HepG2 (cell line): Measurements from ENCODE around the gene RNF40. TPM values are rescaled to one million over a fixed set of nuclear protein-coding genes. Genes with fewer than 3 reads are reported as not detected.

Experiments
- ARID5B ChIP-seq: IDR thresholded peaks from 2 replicates; pipeline ENCODE4 v1.4.0; 2020; ENCODE audit warnings: mild to moderate bottlenecking, missing genetic modification reagents
- HMGA1 ChIP-seq: sonication (generic); formaldehyde crosslinking; conservative IDR thresholded peaks from 2 replicates; pipeline ENCODE4 v1.4.0; 2020; ENCODE audit warnings: missing genetic modification reagents
- ISL2 ChIP-seq: sonication (generic); formaldehyde crosslinking; IDR thresholded peaks from 2 replicates; pipeline ENCODE4 v1.5.0; 2020; ENCODE audit warnings: missing genetic modification reagents
- KAT7 ChIP-seq: IDR thresholded peaks from 2 replicates; pipeline ENCODE4 v1.6.1; 2018; ENCODE audit warnings: borderline replicate concordance, missing compliant biosample characterization
- NCOA1 ChIP-seq: sonication (generic); formaldehyde crosslinking; IDR thresholded peaks from 2 replicates; pipeline ENCODE4 v1.9.0; 2021; ENCODE audit warnings: missing genetic modification reagents
- NFYC ChIP-seq: IDR thresholded peaks from 2 replicates; pipeline ENCODE4 v1.6.1; 2016; ENCODE audit warnings: missing genetic modification reagents, missing compliant biosample characterization
- PRMT3 ChIP-seq: sonication (generic); formaldehyde crosslinking; IDR thresholded peaks from 2 replicates; pipeline ENCODE4 v1.8.1; 2022; ENCODE audit warnings: low read depth, mild to moderate bottlenecking, moderate library complexity, missing genetic modification reagents, borderline replicate concordance
- RBAK ChIP-seq: sonication (generic); formaldehyde crosslinking; IDR thresholded peaks from 2 replicates; pipeline ENCODE4 v1.5.1; 2020; ENCODE audit warnings: mild to moderate bottlenecking, missing genetic modification reagents
- SKIL ChIP-seq: sonication (generic); formaldehyde crosslinking; IDR thresholded peaks from 2 replicates; pipeline ENCODE4 v1.8.0; 2022; ENCODE audit warnings: missing genetic modification reagents, mild to moderate bottlenecking, moderate library complexity, borderline replicate concordance
- THAP9 ChIP-seq: sonication (generic); formaldehyde crosslinking; IDR thresholded peaks from 2 replicates; pipeline ENCODE4; 2020; ENCODE audit warnings: missing genetic modification reagents, mild to moderate bottlenecking, borderline replicate concordance
- ZNF503 ChIP-seq: sonication (generic); formaldehyde crosslinking; IDR thresholded peaks from 2 replicates; pipeline ENCODE4 v1.4.0; 2020; ENCODE audit warnings: missing genetic modification reagents
- ZNF737 ChIP-seq: sonication (generic); formaldehyde crosslinking; IDR thresholded peaks from 2 replicates; pipeline ENCODE4 v1.5.0; 2020; ENCODE audit warnings: missing genetic modification reagents, mild to moderate bottlenecking, borderline replicate concordance
- ZNF790 ChIP-seq: sonication (generic); formaldehyde crosslinking; IDR thresholded peaks from 2 replicates; pipeline ENCODE4 v1.8.0; 2022; ENCODE audit warnings: missing genetic modification reagents, mild to moderate bottlenecking, borderline replicate concordance
- polyA plus RNA-seq, 8 experiments: library from polyadenylated mRNA; depleted of rRNA in 3 of 8; stranded (reverse) in 7 of 8; unstranded in 1 of 8; fragments of >200 nt; fragmentation: Illumina TruSeq in 4 of 8; extraction: Trizol in 4 of 8; gene quantifications; 2 replicates each; pipeline versions ENCODE4 v1.2.1 to v1.2.3, GENCODE V29; 2011 to 2016; ENCODE audit warnings: low read depth in 4 of 8, missing spikeins in 1 of 8, mixed read lengths in 1 of 8; ENCODE audit not compliant: insufficient read depth in 1 of 8
- total RNA-seq, 5 experiments: library from RNA; depleted of rRNA; stranded (reverse); fragments of >200 nt; fragmentation: Illumina TruSeq; extraction: Trizol; gene quantifications; 2 replicates each; pipeline ENCODE4 v1.2.3, GENCODE V29; 2016; ENCODE audit warnings: low read depth in 1 of 5

The RNF40 gene
- total and polyA plus RNA-seq, 2 of the 13 experiments (the other 11 are each of a cell fraction or from before 2014, with no cell fraction given): 84.0 to 85.6 TPM

GRCh38 chr16:30740364-30741251, 21.5 kb upstream of the RNF40 start (continued):
- TF ChIP-seq PRMT3 (CRISPR knock-in tag) (no peak), HMGA1 (CRISPR knock-in tag) (no peak), NCOA1 (no peak), ZNF790 (CRISPR knock-in tag) (no peak), ZNF503 (CRISPR knock-in tag) (no peak), ISL2 (CRISPR knock-in tag) (no peak), ZNF737 (no peak), RBAK (no peak), THAP9 (CRISPR knock-in tag) (no peak), KAT7 (CRISPR knock-in tag) (no peak), NFYC (CRISPR knock-in tag) (no peak), SKIL (no peak), ARID5B (CRISPR knock-in tag) (no peak)
